ENCODE data around the gene ERI2. TPM values are rescaled to one million over a fixed set of nuclear protein-coding genes. Genes with fewer than 3 reads are reported as not detected.
"Not testable (repeated sequence)": the region's sequence is repeated elsewhere in the genome, so short reads cannot be mapped to it uniquely, and the experiment has no call there.

Gene ERI2
- total RNA-seq, 1 experiment from 2014 or later: 13.2 TPM

- Histone ChIP-seq H3K4me2 (ENCODE audit: low read length) (no peak overlapping the region), H2AFZ (ENCODE audit: low read length) (no peak overlapping the region), H3K79me2 (ENCODE audit: low read length) (no peaks in the 10 kb centered on the region), H3K27me3 (ENCODE audit: low read length) (no peaks in the 10 kb centered on the region), H3F3A (ENCODE audit: low read length, unreplicated experiment) (no peaks in the 10 kb centered on the region), H3K4me3 (ENCODE audit: low read length) (no peak overlapping the region), H4K20me1 (ENCODE audit: low read length) (no peaks in the 10 kb centered on the region), H3K9me2 (replicated peaks; ENCODE audit: low read length) (no peaks in the 10 kb centered on the region), H3K27ac (ENCODE audit: low read length) (no peak overlapping the region), H3K4me1 (ENCODE audit: insufficient read depth, low read length) (peaks cover 12% of the 10 kb centered on the region), H3K9ac (ENCODE audit: low read length) (no peak overlapping the region), H3K36me3 (ENCODE audit: low read depth, low read length) (no peaks in the 10 kb centered on the region), H3K9me3 (ENCODE audit: low read length) (no peaks in the 10 kb centered on the region)
- ATAC-seq (no peak), DNase-seq (no peak)
- no peak for TF ChIP-seq EZH2phosphoT487 (IDR thresholded peaks at IDR 0.05; ENCODE audit: borderline replicate concordance, low read length)
- TF ChIP-seq EZH2 (IDR thresholded peaks at IDR 0.05; ENCODE audit: low read length, unreplicated experiment): no peak
- no peak for TF ChIP-seq CTCF (conservative IDR thresholded peaks at IDR 0.05; ENCODE audit: low read depth, low read length)
- intact Hi-C loops (cut with micrococcal nuclease): no loop called here
- CTCF ChIA-PET: no interaction called here
- POLR2A ChIA-PET (ENCODE audit: unreplicated experiment): no interaction called here
- no TSS peak for BruUV-seq (replicated peaks)
These were observed 40.0 kb downstream of the ERI2 start for GRCh38 chr16:20766294-20766693.

DNA sequence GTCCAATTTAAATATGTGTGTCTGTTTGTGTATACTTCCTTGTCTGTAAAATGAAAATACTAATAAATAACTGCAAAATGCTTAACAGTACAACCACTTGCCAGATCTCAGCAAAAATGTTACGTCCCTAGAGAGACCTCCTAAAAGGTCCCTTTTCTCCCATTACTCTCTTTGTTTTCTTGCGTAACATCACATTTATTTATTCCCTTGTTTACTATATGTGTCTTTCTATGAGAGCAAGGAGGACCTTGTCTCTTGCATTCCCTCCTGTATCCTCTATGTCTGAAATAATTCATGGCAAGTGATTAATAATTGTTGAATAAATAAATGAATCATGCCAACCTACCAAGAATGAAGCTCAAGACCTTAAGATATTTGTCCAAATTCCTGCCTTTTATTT lies 40.5 kb downstream of the ERI2 start:
- H3K27me3 ChIP-seq (ENCODE audit: low read length): no peaks in the 10 kb centered on the region
- no peaks in the 10 kb centered on the region for H3K36me3 ChIP-seq (ENCODE audit: low read depth, low read length)
- peaks cover 12% of the 10 kb centered on the region for H3K4me1 ChIP-seq (ENCODE audit: insufficient read depth, low read length)
- H3K9me2 ChIP-seq (replicated peaks; ENCODE audit: low read length): no peaks in the 10 kb centered on the region
- ATAC-seq: no peak
- CTCF ChIA-PET: no interaction called here
- H2AFZ ChIP-seq (ENCODE audit: low read length): no peak overlapping the region
- H3K79me2 ChIP-seq (ENCODE audit: low read length): no peaks in the 10 kb centered on the region
- no TSS peak for BruUV-seq (replicated peaks)
- no peak overlapping the region for H3K27ac ChIP-seq (ENCODE audit: low read length)
- no peaks in the 10 kb centered on the region for H4K20me1 ChIP-seq (ENCODE audit: low read length)
- no peak for TF ChIP-seq EZH2 (IDR thresholded peaks at IDR 0.05; ENCODE audit: low read length, unreplicated experiment)
- no peak for TF ChIP-seq EZH2phosphoT487 (IDR thresholded peaks at IDR 0.05; ENCODE audit: borderline replicate concordance, low read length)
- no peak for TF ChIP-seq CTCF (conservative IDR thresholded peaks at IDR 0.05; ENCODE audit: low read depth, low read length)
- H3K4me3 ChIP-seq (ENCODE audit: low read length): no peak overlapping the region
- no peaks in the 10 kb centered on the region for H3F3A ChIP-seq (ENCODE audit: low read length, unreplicated experiment)
- H3K4me2 ChIP-seq (ENCODE audit: low read length): no peak overlapping the region
- POLR2A ChIA-PET (ENCODE audit: unreplicated experiment): no interaction called here
- no peak overlapping the region for H3K9ac ChIP-seq (ENCODE audit: low read length)
- no peak for DNase-seq
- intact Hi-C loops (cut with micrococcal nuclease): no loop called here
- H3K9me3 ChIP-seq (ENCODE audit: low read length): no peaks in the 10 kb centered on the region

GRCh38 chr16:20764448-20764847 lies 41.8 kb downstream of the ERI2 start:
- H3K9me3 ChIP-seq (ENCODE audit: low read length); H3K27me3 ChIP-seq (ENCODE audit: low read length); POLR2A ChIA-PET (ENCODE audit: unreplicated experiment); H4K20me1 ChIP-seq (ENCODE audit: low read length); H3K4me3 ChIP-seq (ENCODE audit: low read length); intact Hi-C loops (cut with micrococcal nuclease); H3K9me2 ChIP-seq (replicated peaks; ENCODE audit: low read length); DNase-seq; H3K36me3 ChIP-seq (ENCODE audit: low read depth, low read length); CTCF ChIA-PET; ATAC-seq; H3K9ac ChIP-seq (ENCODE audit: low read length); H3K27ac ChIP-seq (ENCODE audit: low read length); H3F3A ChIP-seq (ENCODE audit: low read length, unreplicated experiment); BruUV-seq (replicated peaks); H2AFZ ChIP-seq (ENCODE audit: low read length); H3K79me2 ChIP-seq (ENCODE audit: low read length): not testable (repeated sequence)
- peaks cover 12% of the 10 kb centered on the region for H3K4me1 ChIP-seq (ENCODE audit: insufficient read depth, low read length)
- H3K4me2 ChIP-seq (ENCODE audit: low read length): peak overlapping the region; percentile 63; the same call in 1 of the 2 replicates
